Endometrial microvascular endothelial cells (primary cell): ENCODE measurements around the gene ACVR1. TPM values are rescaled to one million over a fixed set of nuclear protein-coding genes. Genes with fewer than 3 reads are reported as not detected.

ENCODE experiments used
- in situ Hi-C: cut with HindIII; loops from 2 replicates; pipeline ENCODE4 v1.10.0; 2017; ENCODE audit warnings: low sequenced_read_pairs, low pct_unique_long_range_greater_than_20kb; ENCODE audit errors: inconsistent ontology term
- total RNA-seq: library from RNA; depleted of rRNA; stranded (reverse); fragments of >200 nt; gene quantifications from one replicate; pipeline ENCODE4 v1.2.3, GENCODE V29; 2015; ENCODE audit errors: inconsistent ontology term

The ACVR1 gene
- total RNA-seq, 1 donor from 2014 or later = 21.8 TPM

- in situ Hi-C loops = no loop called here
These were observed 60.7 kb downstream of the ACVR1 start for GRCh38 chr2:157815421-157815820.

- in situ Hi-C loops = no loop called here
These were observed 62.7 kb downstream of the ACVR1 start for GRCh38 chr2:157813467-157813866.

GRCh38 chr2:157810037-157810436 lies 66.1 kb downstream of the ACVR1 start:
- in situ Hi-C loops = no loop called here

- in situ Hi-C loops = no loop called here
These were observed 66.9 kb downstream of the ACVR1 start for GRCh38 chr2:157809212-157809611.

- in situ Hi-C loops = no loop called here
These were observed 67.7 kb downstream of the ACVR1 start for GRCh38 chr2:157808421-157808820.

GRCh38 chr2:157806426-157807077 lies 69.6 kb downstream of the ACVR1 start:
- in situ Hi-C loops = no loop called here

GRCh38 chr2:157805519-157805918 lies 70.6 kb downstream of the ACVR1 start:
- in situ Hi-C loops = no loop called here

GRCh38 chr2:157804355-157804754 lies 71.8 kb downstream of the ACVR1 start:
- in situ Hi-C loops = no loop called here

GRCh38 chr2:157803952-157804351 lies 72.2 kb downstream of the ACVR1 start:
- in situ Hi-C loops = no loop called here

GRCh38 chr2:157803476-157803875 lies 72.7 kb downstream of the ACVR1 start:
- in situ Hi-C loops = no loop called here

GRCh38 chr2:157800838-157801495 lies 75.2 kb downstream of the ACVR1 start:
- in situ Hi-C loops = no loop called here

- in situ Hi-C loops = no loop called here
These were observed 83.0 kb downstream of the ACVR1 start for GRCh38 chr2:157793053-157793612.

- in situ Hi-C loops = no loop called here
These were observed 83.6 kb downstream of the ACVR1 start for GRCh38 chr2:157792335-157793052.

GRCh38 chr2:157790780-157791179 lies 85.3 kb downstream of the ACVR1 start:
- in situ Hi-C loops = no loop called here

GRCh38 chr2:157789933-157790511 lies 86.1 kb downstream of the ACVR1 start:
- in situ Hi-C loops = no loop called here

- in situ Hi-C loops = no loop called here
These were observed 86.9 kb downstream of the ACVR1 start for GRCh38 chr2:157789256-157789655.

- in situ Hi-C loops = no loop called here
These were observed 87.9 kb downstream of the ACVR1 start for GRCh38 chr2:157788201-157788600.

GRCh38 chr2:157787364-157787938 lies 88.7 kb downstream of the ACVR1 start:
- in situ Hi-C loops = no loop called here
